Nephron (organoid): ENCODE results near the gene FAM149B1.

ENCODE experiments used
- H3K27ac Mint-ChIP-seq, 3 experiments: 2 replicates each; pipeline ENCODE4 v1.8.0; 2020; ENCODE audit warnings: mixed read lengths in 3 of 3, mild to moderate bottlenecking in 2 of 3, moderate library complexity in 1 of 3
- H3K27me3 Mint-ChIP-seq: 2 replicates; pipeline ENCODE4 v1.8.0; 2021; ENCODE audit warnings: low read depth, mild to moderate bottlenecking, moderate library complexity, mixed read lengths
- H3K36me3 Mint-ChIP-seq: 2 replicates; pipeline ENCODE4 v1.8.0; 2020; ENCODE audit warnings: low read depth, mixed read lengths
- H3K4me1 Mint-ChIP-seq: 2 replicates; pipeline ENCODE4 v1.8.0; 2020; ENCODE audit warnings: mixed read lengths
- H3K4me3 Mint-ChIP-seq, 3 experiments: 2 replicates each; pipeline ENCODE4 v1.8.0; 2020; ENCODE audit warnings: mild to moderate bottlenecking in 3 of 3, mixed read lengths in 3 of 3, moderate library complexity in 2 of 3
- H3K9me3 Mint-ChIP-seq: 2 replicates; pipeline ENCODE4 v1.8.0; 2020; ENCODE audit warnings: mixed read lengths
- TF ChIP-seq, protein P1 (sequence below), 3 experiments: fragments of 200-600 bp; sonication (generic); IDR thresholded peaks; one replicate each; pipeline ENCODE4 v1.5.0; 2021; ENCODE audit warnings: antibody characterized with exemption in 3 of 3; ENCODE audit not compliant: unreplicated experiment in 3 of 3

The FAM149B1 gene

DNA sequence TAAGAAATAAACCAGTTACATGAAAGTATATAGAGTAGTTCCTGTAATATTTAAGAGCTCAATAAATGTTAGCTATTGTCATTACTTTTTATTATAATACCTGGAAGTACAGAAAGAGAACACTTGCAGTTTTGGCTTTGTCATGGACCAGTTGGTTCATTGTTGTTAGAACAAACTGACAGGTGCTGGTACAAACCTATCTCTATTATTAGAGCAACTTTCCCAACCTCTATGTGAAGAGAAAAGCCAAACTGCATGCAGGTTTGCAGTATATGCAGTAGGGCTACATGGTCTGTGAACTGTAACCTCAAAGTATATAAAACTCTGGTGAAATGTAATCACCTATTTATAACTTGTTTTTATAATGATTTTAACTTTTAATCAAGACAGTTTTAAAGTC, 58.7 kb downstream of the FAM149B1 start:
- Mint-ChIP-seq H3K27me3 (no peaks in the 10 kb centered on the region), H3K36me3 (peaks cover 35% of the 10 kb centered on the region), H3K9me3 (no peaks in the 10 kb centered on the region), H3K4me1 (no peaks in the 10 kb centered on the region), H3K27ac (no peak overlapping the region), H3K4me3 (no peak overlapping the region)
- TF ChIP-seq, protein P1, sequence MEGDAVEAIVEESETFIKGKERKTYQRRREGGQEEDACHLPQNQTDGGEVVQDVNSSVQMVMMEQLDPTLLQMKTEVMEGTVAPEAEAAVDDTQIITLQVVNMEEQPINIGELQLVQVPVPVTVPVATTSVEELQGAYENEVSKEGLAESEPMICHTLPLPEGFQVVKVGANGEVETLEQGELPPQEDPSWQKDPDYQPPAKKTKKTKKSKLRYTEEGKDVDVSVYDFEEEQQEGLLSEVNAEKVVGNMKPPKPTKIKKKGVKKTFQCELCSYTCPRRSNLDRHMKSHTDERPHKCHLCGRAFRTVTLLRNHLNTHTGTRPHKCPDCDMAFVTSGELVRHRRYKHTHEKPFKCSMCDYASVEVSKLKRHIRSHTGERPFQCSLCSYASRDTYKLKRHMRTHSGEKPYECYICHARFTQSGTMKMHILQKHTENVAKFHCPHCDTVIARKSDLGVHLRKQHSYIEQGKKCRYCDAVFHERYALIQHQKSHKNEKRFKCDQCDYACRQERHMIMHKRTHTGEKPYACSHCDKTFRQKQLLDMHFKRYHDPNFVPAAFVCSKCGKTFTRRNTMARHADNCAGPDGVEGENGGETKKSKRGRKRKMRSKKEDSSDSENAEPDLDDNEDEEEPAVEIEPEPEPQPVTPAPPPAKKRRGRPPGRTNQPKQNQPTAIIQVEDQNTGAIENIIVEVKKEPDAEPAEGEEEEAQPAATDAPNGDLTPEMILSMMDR (IDR thresholded peaks at IDR 0.05; ENCODE audit: unreplicated experiment in 3 of 3) = no peak

DNA sequence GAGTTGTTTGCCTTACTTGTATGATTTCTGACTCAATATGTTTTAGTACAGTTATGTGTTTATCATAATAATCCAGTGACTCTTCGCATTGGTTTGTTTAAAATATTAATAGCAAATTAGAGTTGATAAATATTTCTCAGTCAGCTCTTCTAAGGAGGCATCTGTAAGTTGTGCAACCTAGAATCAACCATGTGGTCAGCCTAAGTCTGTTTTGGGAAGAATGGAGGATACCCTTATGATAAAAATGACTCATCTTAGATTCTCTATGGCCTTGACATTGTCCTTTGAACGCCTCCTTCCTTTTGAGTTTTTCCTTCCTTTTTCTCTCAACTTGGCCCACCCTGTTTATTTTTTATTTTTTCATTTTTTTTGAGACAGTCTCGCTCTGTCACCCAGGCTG, 60.3 kb downstream of the FAM149B1 start:
- Mint-ChIP-seq H3K27ac (no peak overlapping the region), H3K4me1 (no peaks in the 10 kb centered on the region), H3K4me3 (no peak overlapping the region), H3K27me3 (no peaks in the 10 kb centered on the region), H3K9me3 (no peaks in the 10 kb centered on the region), H3K36me3 (peaks cover 29% of the 10 kb centered on the region)
- TF ChIP-seq, protein P1 (IDR thresholded peaks at IDR 0.05; ENCODE audit: unreplicated experiment in 3 of 3) = no peak

DNA sequence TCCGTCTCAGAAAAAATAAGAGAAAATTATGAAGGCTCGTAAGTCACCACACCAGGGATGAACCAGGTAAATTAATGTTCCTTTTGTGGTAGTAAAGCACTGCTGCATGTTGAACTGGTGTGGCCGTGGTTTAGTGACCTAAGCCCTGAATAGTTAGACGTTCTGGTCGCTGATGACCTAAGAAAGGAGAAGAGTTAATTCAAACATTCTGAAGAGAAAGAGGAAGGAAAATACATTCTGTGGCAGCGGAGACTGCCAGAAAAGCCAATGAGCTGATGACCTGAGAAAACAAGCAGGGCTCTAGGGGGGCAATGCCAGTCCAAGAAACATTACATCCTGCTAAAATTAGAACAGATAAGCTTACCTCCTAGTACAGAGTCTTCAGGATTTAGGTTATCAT, 61.6 kb downstream of the FAM149B1 start:
- no peak overlapping the region for H3K4me3 Mint-ChIP-seq
- TF ChIP-seq, protein P1 (IDR thresholded peaks at IDR 0.05; ENCODE audit: unreplicated experiment in 3 of 3) = no peak
- peaks cover 35% of the 10 kb centered on the region for H3K36me3 Mint-ChIP-seq
- H3K4me1 Mint-ChIP-seq = no peaks in the 10 kb centered on the region
- H3K9me3 Mint-ChIP-seq = no peaks in the 10 kb centered on the region
- H3K27me3 Mint-ChIP-seq = no peaks in the 10 kb centered on the region
- no peak overlapping the region for H3K27ac Mint-ChIP-seq

DNA sequence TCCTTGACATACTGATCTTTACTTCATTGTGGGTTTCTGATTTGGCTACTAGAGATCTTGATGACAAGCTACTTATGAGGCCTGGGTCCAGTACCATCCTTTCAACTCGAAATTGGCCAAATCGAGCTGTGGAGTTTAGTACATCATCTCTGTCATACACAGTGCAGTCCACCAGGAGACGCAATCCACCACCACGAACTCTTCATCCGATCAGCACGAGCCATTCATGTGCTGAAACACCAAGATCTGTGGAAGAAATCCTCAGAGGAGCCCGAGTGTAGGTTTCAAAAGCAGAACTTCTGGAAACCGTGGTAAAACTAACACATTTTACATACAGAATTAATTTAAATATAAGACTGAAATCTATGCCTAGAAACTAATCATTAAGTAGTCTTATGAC, 65.0 kb downstream of the FAM149B1 start:
- H3K9me3 Mint-ChIP-seq = no peaks in the 10 kb centered on the region
- H3K36me3 Mint-ChIP-seq = peaks cover 31% of the 10 kb centered on the region
- no peak overlapping the region for H3K27ac Mint-ChIP-seq
- H3K27me3 Mint-ChIP-seq = no peaks in the 10 kb centered on the region
- H3K4me3 Mint-ChIP-seq = no peak overlapping the region
- TF ChIP-seq, protein P1 (IDR thresholded peaks at IDR 0.05; ENCODE audit: unreplicated experiment in 3 of 3) = no peak
- H3K4me1 Mint-ChIP-seq = no peaks in the 10 kb centered on the region

DNA sequence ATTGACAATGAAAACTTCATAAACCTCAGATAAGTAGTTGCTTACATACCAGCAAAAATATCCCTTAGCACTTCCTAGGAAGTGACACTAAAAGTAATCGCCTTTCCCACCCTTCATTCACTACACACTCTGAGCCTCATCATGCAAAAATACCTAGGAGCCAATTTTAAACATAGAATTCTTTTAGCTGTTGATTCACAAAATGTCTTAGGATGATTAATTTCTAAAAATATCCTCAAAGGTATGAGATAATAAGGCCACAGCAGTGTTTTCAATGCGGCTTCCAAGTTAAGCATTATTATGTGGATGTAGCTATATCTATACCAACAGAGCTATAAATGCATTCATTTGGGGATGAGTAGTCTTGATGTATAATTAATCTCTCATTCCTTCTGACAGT, 66.0 kb downstream of the FAM149B1 start:
- Mint-ChIP-seq H3K9me3 (no peaks in the 10 kb centered on the region), H3K36me3 (peaks cover 28% of the 10 kb centered on the region)

DNA sequence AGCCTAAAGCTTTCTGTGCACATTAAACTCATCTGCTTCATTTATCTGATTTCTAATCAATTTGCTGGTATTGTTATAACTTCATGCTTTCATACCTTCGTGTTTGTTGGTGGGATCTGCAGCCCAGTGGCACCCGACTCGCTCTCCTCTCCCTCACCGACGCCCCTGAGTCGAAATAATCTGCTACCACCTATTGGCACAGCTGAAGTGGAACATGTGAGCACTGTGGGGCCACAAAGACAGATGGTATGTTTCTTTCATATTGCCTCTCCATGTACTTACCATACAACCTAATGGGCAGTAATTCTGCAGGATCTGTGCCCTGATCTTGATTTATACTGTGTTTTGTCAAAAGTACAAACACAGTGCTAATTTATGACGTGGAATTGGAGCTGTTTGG, 66.8 kb downstream of the FAM149B1 start:
- Mint-ChIP-seq H3K4me3 (no peak overlapping the region), H3K27ac (no peak overlapping the region), H3K27me3 (no peaks in the 10 kb centered on the region), H3K36me3 (peaks cover 28% of the 10 kb centered on the region), H3K9me3 (no peaks in the 10 kb centered on the region), H3K4me1 (no peaks in the 10 kb centered on the region)
- TF ChIP-seq, protein P1 (IDR thresholded peaks at IDR 0.05; ENCODE audit: unreplicated experiment in 3 of 3) = no peak

More for the DNA sequence above, 66.0 kb downstream of the FAM149B1 start:
- H3K27me3 Mint-ChIP-seq = no peaks in the 10 kb centered on the region
- H3K4me3 Mint-ChIP-seq = no peak overlapping the region
- no peaks in the 10 kb centered on the region for H3K4me1 Mint-ChIP-seq
- TF ChIP-seq, protein P1 (IDR thresholded peaks at IDR 0.05; ENCODE audit: unreplicated experiment in 3 of 3) = no peak
- H3K27ac Mint-ChIP-seq = no peak overlapping the region
